Measurements from ENCODE around the gene KIR2DL4.
"Not testable (repeated sequence)": the region's sequence is repeated elsewhere in the genome, so short reads cannot be mapped to it uniquely, and the experiment has no call there.

The KIR2DL4 gene

GRCh38 chr19:54804101-54804500, 691 bp downstream of the KIR2DL4 start:
- in situ Hi-C loops (cut with MboI; ENCODE audit: low sequenced_read_pairs): no loop called here

GRCh38 chr19:54804571-54804970, 1.2 kb downstream of the KIR2DL4 start:
- in situ Hi-C loops (cut with MboI; ENCODE audit: low sequenced_read_pairs): no loop called here

GRCh38 chr19:54805665-54806515, 2.5 kb downstream of the KIR2DL4 start:
- in situ Hi-C loops (cut with MboI; ENCODE audit: low sequenced_read_pairs): no loop called here

- in situ Hi-C loops (cut with MboI; ENCODE audit: low sequenced_read_pairs): no loop called here
These were observed 3.1 kb downstream of the KIR2DL4 start for GRCh38 chr19:54806516-54806838.

GRCh38 chr19:54814571-54814970, 11.2 kb downstream of the KIR2DL4 start:
- in situ Hi-C loops (cut with MboI; ENCODE audit: low sequenced_read_pairs): not testable (repeated sequence)

- in situ Hi-C loops (cut with MboI; ENCODE audit: low sequenced_read_pairs): not testable (repeated sequence)
These were observed 12.8 kb downstream of the KIR2DL4 start, which contains the start of gene KIR3DL1 for GRCh38 chr19:54816251-54816650. KIR3DL1 (plus strand) TSS chr19:54816468.

GRCh38 chr19:54817670-54818536, 14.5 kb downstream of the KIR2DL4 start:
- in situ Hi-C loops (cut with MboI; ENCODE audit: low sequenced_read_pairs): no loop called here

GRCh38 chr19:54824416-54824815, 21.0 kb downstream of the KIR2DL4 start:
- in situ Hi-C loops (cut with MboI; ENCODE audit: low sequenced_read_pairs): not testable (repeated sequence)

- in situ Hi-C loops (cut with MboI; ENCODE audit: low sequenced_read_pairs): not testable (repeated sequence)
These were observed 21.9 kb downstream of the KIR2DL4 start for GRCh38 chr19:54825326-54825725.

GRCh38 chr19:54828064-54828463, 24.7 kb downstream of the KIR2DL4 start:
- in situ Hi-C loops (cut with MboI; ENCODE audit: low sequenced_read_pairs): not testable (repeated sequence)

- in situ Hi-C loops (cut with MboI; ENCODE audit: low sequenced_read_pairs): not testable (repeated sequence)
These were observed 29.1 kb downstream of the KIR2DL4 start, which contains the start of gene KIR2DS4 for GRCh38 chr19:54832496-54832895. KIR2DS4 (plus strand) TSS chr19:54832676.

- in situ Hi-C loops (cut with MboI; ENCODE audit: low sequenced_read_pairs): not testable (repeated sequence)
These were observed 31.7 kb downstream of the KIR2DL4 start for GRCh38 chr19:54835126-54835525.

- in situ Hi-C loops (cut with MboI; ENCODE audit: low sequenced_read_pairs): not testable (repeated sequence)
These were observed 34.1 kb downstream of the KIR2DL4 start for GRCh38 chr19:54837522-54837921.

GRCh38 chr19:54843171-54843570, 39.8 kb downstream of the KIR2DL4 start:
- in situ Hi-C loops (cut with MboI; ENCODE audit: low sequenced_read_pairs): not testable (repeated sequence)

- in situ Hi-C loops (cut with MboI; ENCODE audit: low sequenced_read_pairs): not testable (repeated sequence)
These were observed 46.7 kb downstream of the KIR2DL4 start, which contains the start of gene KIR3DL2 for GRCh38 chr19:54850061-54850640. KIR3DL2 (plus strand) TSS chr19:54850443; CDS start chr19:54850476, 33 bp downstream.

GRCh38 chr19:54850930-54851329, 47.5 kb downstream of the KIR2DL4 start:
- in situ Hi-C loops (cut with MboI; ENCODE audit: low sequenced_read_pairs): no loop called here

- in situ Hi-C loops (cut with MboI; ENCODE audit: low sequenced_read_pairs): no loop called here
These were observed 47.9 kb downstream of the KIR2DL4 start for GRCh38 chr19:54851353-54851752.

GRCh38 chr19:54855241-54855640, 51.8 kb downstream of the KIR2DL4 start:
- in situ Hi-C loops (cut with MboI; ENCODE audit: low sequenced_read_pairs): not testable (repeated sequence)

GRCh38 chr19:54858476-54858875, 55.1 kb downstream of the KIR2DL4 start:
- in situ Hi-C loops (cut with MboI; ENCODE audit: low sequenced_read_pairs): not testable (repeated sequence)

GRCh38 chr19:54859421-54859820, 56.0 kb downstream of the KIR2DL4 start:
- in situ Hi-C loops (cut with MboI; ENCODE audit: low sequenced_read_pairs): not testable (repeated sequence)

GRCh38 chr19:54863459-54863858, 60.0 kb downstream of the KIR2DL4 start:
- in situ Hi-C loops (cut with MboI; ENCODE audit: low sequenced_read_pairs): not testable (repeated sequence)
